Measurements from ENCODE around the gene PCDHA10.

PCDHA10 gene

GRCh38 chr5:140883927-140884697 lies 28.4 kb downstream of the PCDHA10 start:
- no peak for DNase-seq (ENCODE audit: low read depth, low spot score)

DNA sequence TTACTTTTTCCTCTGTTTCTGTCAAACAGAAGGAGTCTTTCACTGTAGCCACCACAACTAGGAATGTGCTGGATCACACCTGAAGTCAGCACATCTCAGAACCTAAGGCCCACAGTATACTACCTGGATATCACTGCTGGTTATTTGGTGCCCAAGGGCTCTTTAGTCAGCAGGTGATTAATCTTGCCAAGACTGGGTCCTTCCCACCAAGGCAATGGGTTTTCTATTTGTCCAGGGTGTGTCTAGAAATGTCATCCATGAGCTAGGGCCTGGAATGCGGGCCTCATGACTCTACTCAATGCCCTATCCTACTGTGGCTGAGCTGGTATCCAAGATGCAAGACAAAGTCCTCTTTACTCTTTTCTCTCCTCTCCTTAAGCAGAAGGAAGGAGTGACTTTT lies 60.6 kb downstream of the PCDHA10 start:
- DNase-seq (ENCODE audit: low read depth, low spot score) = no peak

Data from brain pericyte (primary cell).